H54 (cell line): ENCODE measurements around the gene GALE.
"Not testable (repeated sequence)": the region's sequence is repeated elsewhere in the genome, so short reads cannot be mapped to it uniquely, and the experiment has no call there.

Source experiments
- DNase-seq: peaks from one replicate; pipeline ENCODE4 v3.0.0; 2011; ENCODE audit warnings: low spot score, mixed read lengths; ENCODE audit not compliant: insufficient read length
- FAIRE-seq: peaks from 3 replicates; lab custom pipeline; 2011; peaks lifted over from hg19 to GRCh38; lab: Jason Lieb, UNC
- POLR2A ChIP-seq: IDR thresholded peaks from 2 replicates; pipeline ENCODE4 v1.6.1; 2011; ENCODE audit warnings: low read depth, mild to moderate bottlenecking, low read length

Gene GALE

DNA sequence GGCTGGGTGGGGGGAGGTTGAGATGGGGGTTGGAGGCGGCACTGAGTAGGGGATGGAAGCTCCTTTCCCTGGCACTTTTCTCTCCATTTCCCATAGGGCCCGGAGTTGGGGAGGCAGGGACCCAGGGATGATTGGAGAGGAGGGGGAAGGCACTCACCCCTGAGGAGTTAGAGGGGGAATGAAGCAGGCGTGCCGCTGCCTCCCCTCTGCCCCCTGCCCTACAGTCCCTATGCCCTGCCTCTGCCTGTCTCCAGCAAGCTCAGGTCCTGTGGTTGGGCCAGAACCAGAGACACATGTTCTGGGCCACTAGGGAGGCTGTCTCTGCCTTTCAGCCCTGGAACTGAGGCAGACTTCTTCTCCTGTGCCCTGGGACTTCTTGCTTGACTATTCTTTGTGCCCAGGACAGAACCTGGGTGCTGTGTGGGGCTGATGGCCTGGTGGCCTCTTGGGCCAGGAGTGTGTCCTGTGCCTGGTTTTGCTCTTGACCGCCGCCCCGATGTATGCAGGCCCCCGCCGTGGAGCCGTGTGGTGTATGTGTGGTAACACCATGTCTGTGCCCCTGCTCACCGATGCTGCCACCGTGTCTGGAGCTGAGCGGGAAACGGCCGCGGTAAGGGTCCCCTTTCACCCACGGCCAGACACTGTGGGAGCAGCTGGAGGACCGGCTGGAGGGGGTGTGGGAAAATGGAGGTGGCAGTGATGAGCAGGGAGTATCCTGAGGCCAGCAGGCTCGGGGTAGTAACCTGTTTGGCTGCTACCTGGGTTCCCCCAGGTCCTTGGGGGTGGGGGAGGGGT, 8.2 kb downstream of the GALE start:
- no peak for DNase-seq
- TF ChIP-seq POLR2A: no peak
- FAIRE-seq: no peak

DNA sequence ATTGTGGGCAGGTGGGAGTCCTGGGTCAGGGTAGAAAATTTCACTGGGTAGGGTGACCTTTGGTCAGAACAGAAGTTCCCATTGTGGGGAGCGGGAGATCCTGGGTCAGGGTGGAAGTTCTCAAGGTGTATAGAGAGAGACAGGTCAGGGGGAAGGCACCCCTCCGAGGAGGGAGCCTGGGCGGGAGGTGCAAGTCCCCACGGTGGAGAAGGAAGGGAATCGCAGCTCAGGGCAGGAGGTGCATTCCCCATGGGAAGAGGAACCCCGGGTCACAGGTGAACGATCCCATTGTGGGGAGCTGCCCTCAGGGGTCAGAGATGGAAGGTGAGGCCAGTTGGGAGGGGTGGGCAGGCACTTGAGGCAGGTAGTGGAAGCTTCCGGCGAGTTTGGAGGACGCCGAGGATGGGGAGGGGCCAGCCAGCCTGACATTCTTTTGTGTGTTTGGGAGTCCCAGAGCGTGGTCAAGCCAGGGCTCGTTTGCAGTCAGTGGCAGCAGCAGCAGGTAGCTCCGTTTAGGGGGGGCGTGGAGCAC, 9.0 kb downstream of the GALE start:
- FAIRE-seq (no peak), DNase-seq (no peak)
- no peak for TF ChIP-seq POLR2A

DNA sequence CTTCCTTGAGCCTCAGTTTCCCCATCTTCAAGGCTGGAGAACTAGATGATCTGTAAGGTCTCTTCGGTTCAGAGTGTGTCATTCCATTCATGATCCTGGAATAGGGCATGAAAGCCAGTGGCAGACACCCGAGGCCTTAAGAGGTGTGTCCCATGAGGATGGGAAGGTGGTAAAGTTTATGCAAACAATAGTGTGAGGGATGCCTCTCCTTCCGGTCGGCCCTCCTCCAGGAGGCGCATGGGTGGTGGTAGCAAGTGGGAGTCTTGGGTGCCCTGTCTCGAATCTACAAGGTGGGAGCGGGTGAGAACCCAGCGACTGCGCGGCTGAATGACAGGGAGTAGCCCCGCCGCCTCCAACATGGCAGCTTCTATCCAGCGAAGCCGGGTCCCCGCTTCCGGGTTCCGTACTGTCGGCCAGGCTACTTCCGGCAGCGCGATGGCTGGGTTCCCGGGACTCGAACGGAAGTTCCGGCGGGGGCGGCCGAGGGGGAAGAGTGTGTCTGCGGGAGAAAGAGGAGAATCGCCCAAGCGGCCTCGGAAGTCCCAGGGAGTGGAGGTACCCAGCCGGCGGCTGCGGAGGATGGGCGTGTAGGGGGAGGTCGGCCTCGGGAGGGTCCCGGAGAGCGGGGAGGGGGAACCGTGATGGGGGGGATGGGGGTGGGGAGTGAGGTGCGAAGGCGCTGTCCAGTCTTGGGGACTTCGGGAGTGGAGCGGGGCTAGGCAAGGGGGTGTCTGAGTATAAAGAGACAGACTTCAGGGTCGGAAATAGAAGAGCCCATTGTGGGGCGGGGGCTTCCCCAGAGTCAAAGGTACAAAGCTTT, 9.6 kb downstream of the GALE start, which contains the start of gene LYPLA2:
Gene LYPLA2 (plus strand): TSS at position 450 of the 820 bp plus-strand sequence. CDS start 1,538 bp downstream, outside the sequence.
- peak; percentile 73 for DNase-seq
- TF ChIP-seq POLR2A: peak; percentile 42; the same call in 1 of the 2 replicates
- FAIRE-seq: no peak

- DNase-seq: no peak
- FAIRE-seq: no peak
- no peak for TF ChIP-seq POLR2A
Observed at GRCh38 chr1:23788695-23789094, 11.9 kb downstream of the GALE start.

- DNase-seq: no peak
- FAIRE-seq: no peak
- TF ChIP-seq POLR2A: no peak
Observed at GRCh38 chr1:23787701-23788100, 12.9 kb downstream of the GALE start.

GRCh38 chr1:23784846-23785245, 15.7 kb downstream of the GALE start:
- no peak for TF ChIP-seq POLR2A
- FAIRE-seq: no peak
- no peak for DNase-seq

GRCh38 chr1:23783141-23783540, 17.4 kb downstream of the GALE start:
- DNase-seq, FAIRE-seq: not testable (repeated sequence)

DNA sequence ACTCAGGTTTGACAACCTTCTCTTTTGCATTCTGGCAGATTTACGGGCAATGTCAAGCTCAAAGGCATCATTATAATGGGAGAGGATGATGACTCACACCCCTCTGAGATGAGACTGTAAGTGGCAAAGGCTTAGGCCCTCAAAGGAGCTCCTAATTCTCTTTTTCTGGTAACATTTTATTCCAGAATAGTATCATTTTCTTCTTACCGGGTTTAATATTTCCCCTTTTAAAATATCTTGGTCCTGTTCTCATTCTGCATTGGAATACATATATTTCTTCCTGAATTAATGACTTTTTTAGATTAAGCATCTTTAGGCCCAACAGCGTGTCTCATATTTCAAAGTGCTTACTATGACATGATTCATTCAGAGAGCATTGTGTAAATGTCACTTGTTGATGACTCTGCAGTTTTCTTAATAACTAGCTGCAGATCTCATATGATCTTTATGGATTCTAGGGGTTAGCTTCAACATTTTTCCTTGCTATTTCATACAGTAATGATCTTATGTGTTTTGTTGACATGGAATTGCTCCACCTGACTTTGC, 20.7 kb downstream of the GALE start:
- FAIRE-seq: peak; percentile 48
- no peak for DNase-seq
- TF ChIP-seq POLR2A: no peak

DNA sequence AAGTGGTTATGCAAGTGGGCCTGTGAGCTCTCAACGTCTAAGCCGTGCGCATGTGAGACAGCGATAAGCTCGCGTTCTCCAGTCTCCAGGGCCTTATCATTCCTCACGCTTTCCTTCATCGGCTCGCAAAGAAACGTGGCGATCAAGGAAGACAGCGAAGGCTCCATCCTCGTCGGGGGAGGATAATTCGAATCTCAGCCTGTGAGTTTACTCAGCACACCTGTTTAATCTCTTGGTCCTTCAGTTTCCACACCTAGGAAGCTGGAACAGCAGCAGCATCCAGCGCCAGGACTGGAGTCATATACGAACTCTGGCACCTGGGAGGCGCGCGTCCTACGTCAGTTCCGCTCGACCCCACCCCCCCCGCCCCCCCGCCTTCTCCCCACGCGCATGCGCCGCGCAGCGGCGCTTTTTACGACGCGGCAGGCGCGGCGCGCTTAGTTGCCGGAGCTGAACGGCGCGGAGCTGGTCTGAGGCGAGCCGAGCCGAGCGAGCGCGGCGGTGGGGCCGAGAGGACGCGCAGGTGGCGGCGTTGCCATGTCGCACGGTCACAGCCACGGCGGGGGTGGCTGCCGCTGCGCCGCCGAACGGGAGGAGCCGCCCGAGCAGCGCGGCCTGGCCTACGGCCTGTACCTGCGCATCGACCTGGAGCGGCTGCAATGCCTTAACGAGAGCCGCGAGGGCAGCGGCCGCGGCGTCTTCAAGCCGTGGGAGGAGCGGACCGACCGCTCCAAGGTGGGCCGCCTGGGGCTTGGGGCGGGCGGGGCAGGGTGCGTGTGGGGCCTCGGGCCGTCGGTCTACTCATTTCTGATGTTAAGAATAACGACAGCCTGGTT, 22.4 kb downstream of the GALE start, which contains the start of gene PITHD1:
Gene PITHD1 (plus strand): TSS at position 440 of the 836 bp plus-strand sequence. CDS start 98 bp downstream, at position 538.
- no peak for FAIRE-seq
- peak; percentile 93 for TF ChIP-seq POLR2A
- DNase-seq: peak; percentile 56

DNA sequence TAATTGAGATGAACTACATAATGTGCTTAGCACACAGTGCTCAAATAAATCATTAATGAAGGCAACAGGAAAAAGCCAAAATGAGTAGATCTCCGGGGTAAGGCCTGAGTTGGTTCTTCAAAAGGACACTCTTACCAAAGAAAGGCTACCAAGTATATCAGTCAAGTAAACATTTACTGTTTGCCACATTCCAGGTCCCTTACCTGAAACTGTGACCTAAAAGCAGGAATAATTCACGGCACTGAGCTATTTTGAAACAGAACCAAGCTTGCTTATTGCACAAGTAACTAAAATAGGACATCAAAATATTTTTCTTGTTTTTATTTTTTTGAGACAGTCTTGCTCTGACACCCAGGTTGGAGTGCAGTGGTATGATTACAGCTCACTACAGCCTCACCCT, 24.3 kb downstream of the GALE start:
- FAIRE-seq (no peak), DNase-seq (no peak)
- TF ChIP-seq POLR2A: no peak

- DNase-seq: no peak
- no peak for TF ChIP-seq POLR2A
- no peak for FAIRE-seq
Observed at GRCh38 chr1:23774174-23774880, 26.2 kb downstream of the GALE start.

GRCh38 chr1:23772854-23773242, 27.7 kb downstream of the GALE start:
- DNase-seq (no peak), FAIRE-seq (no peak)
- no peak for TF ChIP-seq POLR2A
